AG04449 (cell line): ENCODE measurements around the gene NUDT22.

ENCODE experiments used
- CTCF ChIA-PET: fragments of 350-600 bp; formaldehyde crosslinking; extraction: SDS; loops from one replicate; lab custom pipeline; 2021; ENCODE audit warnings: antibody characterized with exemption; lab: Yijun Ruan, JAX
- POLR2A ChIA-PET: fragments of 400-600, 350-600 bp; formaldehyde crosslinking; extraction: SDS; loops from one replicate; lab custom pipeline; 2020; ENCODE audit warnings: antibody characterized with exemption, inconsistent platforms; lab: Yijun Ruan, JAX
- DNase-seq: peaks from one replicate; pipeline ENCODE4 v3.0.0-alpha.2; 2010; ENCODE audit warnings: low read depth, low spot score
- H3K4me3 ChIP-seq: 2 replicates; pipeline ENCODE4 v1.5.1; 2011; ENCODE audit warnings: low read depth, mild to moderate bottlenecking, control low read depth, low read length
- TF ChIP-seq, protein P1 (sequence below): IDR thresholded peaks from one replicate; pipeline ENCODE4 v1.5.1; 2011; ENCODE audit warnings: mild to moderate bottlenecking, moderate library complexity, low read length, control low read depth, inconsistent platforms; ENCODE audit not compliant: insufficient read depth; ENCODE audit errors: missing control alignments

Gene NUDT22

GRCh38 chr11:64203421-64204079 lies 22.5 kb upstream of the NUDT22 start:
- TF ChIP-seq, protein P1, sequence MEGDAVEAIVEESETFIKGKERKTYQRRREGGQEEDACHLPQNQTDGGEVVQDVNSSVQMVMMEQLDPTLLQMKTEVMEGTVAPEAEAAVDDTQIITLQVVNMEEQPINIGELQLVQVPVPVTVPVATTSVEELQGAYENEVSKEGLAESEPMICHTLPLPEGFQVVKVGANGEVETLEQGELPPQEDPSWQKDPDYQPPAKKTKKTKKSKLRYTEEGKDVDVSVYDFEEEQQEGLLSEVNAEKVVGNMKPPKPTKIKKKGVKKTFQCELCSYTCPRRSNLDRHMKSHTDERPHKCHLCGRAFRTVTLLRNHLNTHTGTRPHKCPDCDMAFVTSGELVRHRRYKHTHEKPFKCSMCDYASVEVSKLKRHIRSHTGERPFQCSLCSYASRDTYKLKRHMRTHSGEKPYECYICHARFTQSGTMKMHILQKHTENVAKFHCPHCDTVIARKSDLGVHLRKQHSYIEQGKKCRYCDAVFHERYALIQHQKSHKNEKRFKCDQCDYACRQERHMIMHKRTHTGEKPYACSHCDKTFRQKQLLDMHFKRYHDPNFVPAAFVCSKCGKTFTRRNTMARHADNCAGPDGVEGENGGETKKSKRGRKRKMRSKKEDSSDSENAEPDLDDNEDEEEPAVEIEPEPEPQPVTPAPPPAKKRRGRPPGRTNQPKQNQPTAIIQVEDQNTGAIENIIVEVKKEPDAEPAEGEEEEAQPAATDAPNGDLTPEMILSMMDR, result no peak
- CTCF ChIA-PET, result interaction anchor here (1.2 to 11.7 kb wide), 15 partner anchors 7 to 151 kb away, joined by 4 to 305 read pairs (median 15); partner anchors contain the start of genes CATSPERZ, DNAJC4, ESRRA and NUDT22
- DNase-seq, result no peak
- POLR2A ChIA-PET, result interaction anchor here (1.2 to 1.6 kb wide), 4 partner anchors 18 to 97 kb away, joined by 3 to 10 read pairs (median 6); partner anchors contain the start of genes CATSPERZ, FKBP2 and STIP1
- H3K4me3 ChIP-seq, result no peak overlapping the region

DNA sequence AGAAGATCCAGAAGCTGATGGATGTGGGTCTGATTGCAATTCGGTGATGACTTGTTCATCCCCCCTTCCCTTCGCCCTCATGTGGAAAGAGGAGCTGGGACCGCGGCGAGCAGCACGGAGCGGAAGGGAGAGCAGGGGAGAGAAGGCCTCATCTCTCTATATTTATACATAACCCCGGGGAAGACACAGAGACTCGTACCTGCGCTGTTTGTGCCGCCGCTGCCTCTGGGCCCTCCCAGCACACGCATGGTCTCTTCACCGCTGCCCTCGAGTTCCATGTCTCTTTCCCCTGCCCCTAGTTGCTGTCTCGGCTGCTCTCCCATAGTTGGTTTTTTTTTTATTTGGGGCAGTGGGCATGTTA lies 22.0 kb upstream of the NUDT22 start:
- TF ChIP-seq, protein P1, result no peak
- ChIA-PET CTCF (interaction anchor here (0.8 to 11.7 kb wide), 22 partner anchors 8 to 367 kb away, joined by 3 to 305 read pairs (median 7); partner anchors contain the start of genes CATSPERZ, DNAJC4, ESRRA and FKBP2), POLR2A (interaction anchor here (1.2 to 1.6 kb wide), 5 partner anchors 10 to 97 kb away, joined by 3 to 10 read pairs (median 5); partner anchors contain the start of genes CATSPERZ, FKBP2 and STIP1)
- no peak for DNase-seq
- H3K4me3 ChIP-seq, result no peak overlapping the region

DNA sequence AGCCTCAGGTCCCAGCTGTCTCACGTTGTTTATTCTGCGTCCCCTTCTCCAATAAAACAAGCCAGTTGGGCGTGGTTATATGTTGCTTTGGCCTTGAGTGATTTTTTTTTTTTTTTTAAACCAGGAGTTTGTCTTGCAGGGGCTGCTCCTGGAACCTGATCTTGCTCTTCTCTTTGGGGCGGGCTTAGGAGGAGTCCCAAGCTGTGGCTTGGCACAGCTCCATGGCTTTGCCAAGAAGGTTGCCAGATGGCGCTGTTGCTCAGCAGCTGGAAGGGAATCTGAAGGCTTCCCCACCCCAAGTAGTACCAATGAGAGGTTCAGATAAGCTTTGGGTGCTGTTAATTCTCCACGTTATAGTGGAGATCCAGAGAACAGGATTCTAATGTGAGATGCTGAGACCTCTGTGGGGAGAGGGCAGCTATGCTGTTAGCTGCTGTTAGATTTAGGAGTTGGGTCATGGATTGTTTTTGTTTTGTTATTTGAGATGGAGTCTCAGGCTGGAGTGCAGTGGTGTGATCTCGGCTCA lies 21.5 kb upstream of the NUDT22 start:
- ChIA-PET POLR2A (interaction anchor here (0.6 to 1.6 kb wide), 7 partner anchors 9 to 96 kb away, joined by 3 to 10 read pairs (median 5); partner anchors contain the start of genes CATSPERZ, FKBP2 and STIP1), CTCF (interaction anchor here (0.8 to 11.7 kb wide), 23 partner anchors 8 to 367 kb away, joined by 3 to 305 read pairs (median 6); partner anchors contain the start of genes CATSPERZ, DNAJC4, ESRRA and FKBP2)
- DNase-seq, result peak; percentile 74
- H3K4me3 ChIP-seq, result no peak overlapping the region
- TF ChIP-seq, protein P1, result peak; percentile 83

DNA sequence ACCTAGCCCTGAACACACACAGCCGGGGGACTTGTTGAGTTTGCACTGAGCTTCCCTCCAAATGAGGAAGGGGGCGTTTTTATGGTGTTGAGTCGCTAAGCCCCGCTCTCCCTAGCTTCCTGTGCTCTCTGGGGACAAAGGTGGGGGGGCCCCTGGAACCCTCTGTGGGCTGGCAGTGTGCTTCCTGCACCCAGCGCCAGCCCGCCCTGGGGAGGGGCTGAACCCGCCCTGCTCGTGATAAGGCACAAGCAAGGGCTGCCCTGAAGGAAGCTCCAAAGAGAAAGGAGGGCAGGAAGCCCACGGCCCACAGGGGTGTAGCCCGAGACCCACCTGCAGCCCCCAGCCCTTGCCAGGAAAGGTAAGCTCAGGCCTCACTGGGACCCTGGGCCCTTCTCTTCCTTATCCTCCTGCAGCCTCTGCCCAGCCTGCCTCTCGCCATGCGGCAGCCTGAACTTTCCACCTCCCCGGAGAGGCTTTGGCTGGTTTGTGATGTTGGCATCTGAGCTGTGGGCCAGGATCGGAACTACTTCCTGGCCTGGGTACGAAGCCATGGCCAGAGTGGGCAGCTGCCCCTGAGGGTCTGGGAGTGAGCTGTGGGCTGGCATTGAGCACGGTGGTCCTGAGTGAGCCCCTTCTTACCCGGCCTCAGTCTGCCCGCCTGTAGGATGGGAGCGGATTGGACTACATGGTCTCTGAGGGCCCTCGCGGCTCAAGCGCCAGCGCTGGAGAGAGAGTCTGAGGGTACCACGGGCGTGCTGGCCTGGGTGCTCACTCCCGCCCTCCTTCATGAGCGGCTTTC lies 19.4 kb upstream of the NUDT22 start, which contains the start of gene FERMT3:
TSS of gene FERMT3 (plus strand) at position 265 of the 799 bp plus-strand sequence. CDS start 644 bp downstream, outside the sequence.
- ChIA-PET POLR2A (interaction anchor here (0.7 to 1.8 kb wide), 6 partner anchors 8 to 111 kb away, joined by 3 to 6 read pairs (median 4); partner anchors contain the start of genes PLCB3, PRDX5 and TRMT112), CTCF (interaction anchor here (0.7 to 11.7 kb wide), 16 partner anchors 10 to 148 kb away, joined by 3 to 305 read pairs (median 4); partner anchors contain the start of genes CATSPERZ, ESRRA, NUDT22 and PLCB3)
- H3K4me3 ChIP-seq, result no peak within 1 kb of the TSS; the same call in 1 of the 2 replicates
- TF ChIP-seq, protein P1, result no peak
- DNase-seq, result no peak

- no peak overlapping the region; the same call in 1 of the 2 replicates for H3K4me3 ChIP-seq
- POLR2A ChIA-PET, result interaction anchor here (0.6 to 1.8 kb wide), 7 partner anchors 19 to 110 kb away, joined by 3 to 6 read pairs (median 3); partner anchors contain the start of genes PLCB3, PRDX5 and TRMT112
- CTCF ChIA-PET, result interaction anchor here (0.7 to 11.7 kb wide), 15 partner anchors 8 to 147 kb away, joined by 3 to 305 read pairs (median 4); partner anchors contain the start of genes CATSPERZ, ESRRA, NUDT22 and PLCB3
- TF ChIP-seq, protein P1, result no peak
- no peak for DNase-seq
Measured at GRCh38 chr11:64207256-64208085, 18.6 kb upstream of the NUDT22 start.
